Spinal cord (tissue), 10 donors: ENCODE data around the gene CCL14. TPM values are rescaled to one million over a fixed set of nuclear protein-coding genes. Genes with fewer than 3 reads are reported as not detected.
"Not testable (repeated sequence)": the region's sequence is repeated elsewhere in the genome, so short reads cannot be mapped to it uniquely, and the experiment has no call there.

Experiments
- DNase-seq, 6 donors: peaks; one replicate each; pipeline versions ENCODE4 v3.0.0 to v3.0.0-alpha.2; 2013 to 2015; ENCODE audit warnings: low spot score in 6 of 6, low read depth in 4 of 6
- H3K27ac ChIP-seq: one replicate; pipeline ENCODE4 v1.5.1; 2013; ENCODE audit warnings: low read depth, low read length, control low read depth
- H3K27me3 ChIP-seq: one replicate; pipeline ENCODE4 v1.6.1; 2013; ENCODE audit warnings: low read length; ENCODE audit not compliant: control insufficient read depth, insufficient read depth
- H3K36me3 ChIP-seq: one replicate; pipeline ENCODE4 v1.6.1; 2013; ENCODE audit warnings: low read length; ENCODE audit not compliant: control insufficient read depth, insufficient read depth
- H3K4me1 ChIP-seq: one replicate; pipeline ENCODE4 v1.6.1; 2013; ENCODE audit warnings: low read length; ENCODE audit not compliant: control insufficient read depth, insufficient read depth
- H3K4me3 ChIP-seq: one replicate; pipeline ENCODE4 v1.5.1; 2013; ENCODE audit warnings: low read depth, low read length, control low read depth
- H3K9me3 ChIP-seq: one replicate; pipeline ENCODE4 v1.6.1; 2013; ENCODE audit warnings: low read length; ENCODE audit not compliant: control insufficient read depth, insufficient read depth
- WGBS: methylation state at CpG from one replicate; pipeline ENCODE4 v1.1.5; 2013; ENCODE audit warnings: missing lambda C conversion rate; ENCODE audit not compliant: insufficient coverage; 5-methylcytosine and 5-hydroxymethylcytosine counted together
- polyA plus RNA-seq, 2 donors: library from polyadenylated mRNA; unstranded; fragments of 120-200 nt; gene quantifications; one replicate each; pipeline ENCODE4 v1.2.1, GENCODE V29; 2013; ENCODE audit not compliant: insufficient read length in 2 of 2
- total RNA-seq, 2 donors: library from RNA; depleted of rRNA in 1 of 2; stranded (reverse); fragments of 120-200 nt in 1 of 2; fragments of >200 nt in 1 of 2; gene quantifications; one replicate each; pipeline versions ENCODE4 v1.2.3 to v1.2.4, GENCODE V29; 2013 to 2014
- donor health status: healthy.

CCL14 gene
- total and polyA plus RNA-seq, 4 donors: 1.7 to 42.0 (median 6.5) TPM

DNA sequence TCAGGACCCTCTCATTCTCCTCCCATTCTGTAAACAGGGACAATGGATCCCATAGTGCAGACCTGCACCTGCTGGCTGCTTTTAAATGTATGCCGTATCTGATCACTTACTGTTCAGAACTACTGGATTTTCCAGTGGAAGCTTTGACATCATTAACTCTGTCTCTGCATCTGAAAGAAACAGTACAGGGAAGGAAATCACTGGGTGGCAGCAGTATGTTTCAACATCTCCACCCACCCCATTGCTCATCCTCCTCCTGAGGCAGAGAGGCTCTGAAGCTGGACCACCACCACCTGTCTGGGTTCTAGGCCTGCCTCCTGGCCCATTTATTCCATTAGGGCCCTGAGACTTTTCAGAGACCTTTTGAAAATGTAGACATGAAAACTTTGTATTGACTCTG lies 12.2 kb upstream of the CCL14 start:
- 33% methylated on average over 1 of the region's 1 CpG for WGBS
- no peak overlapping the region for H3K27ac ChIP-seq

DNA sequence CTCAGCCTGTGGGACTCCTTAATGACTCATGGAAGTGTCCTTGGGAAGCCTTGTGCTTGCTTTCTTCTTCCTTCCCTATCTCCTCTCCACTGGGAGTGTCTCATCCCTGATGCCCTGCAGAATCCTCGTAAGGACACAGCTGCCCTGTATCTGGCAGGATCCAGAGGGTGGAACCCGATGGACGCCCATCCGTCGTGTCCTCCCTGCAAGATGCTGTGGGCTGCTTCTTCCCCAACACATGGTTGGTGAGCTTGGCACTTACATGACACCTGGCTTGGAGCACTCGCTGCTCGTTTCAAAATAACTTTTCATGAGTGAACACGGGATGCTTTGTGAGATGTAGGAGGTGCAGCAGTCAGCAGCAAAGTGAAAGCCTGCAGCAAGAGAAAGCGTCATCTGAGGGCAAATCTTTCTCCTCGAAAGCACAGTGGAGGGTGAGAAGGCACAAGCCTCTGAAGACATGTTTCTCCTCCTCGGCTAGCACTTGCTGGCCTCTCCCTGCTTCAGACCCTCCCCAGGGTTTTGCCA lies 11.6 kb upstream of the CCL14 start:
- H3K4me3 ChIP-seq: no peak overlapping the region
- no peaks in the 10 kb centered on the region for H3K9me3 ChIP-seq
- H3K36me3 ChIP-seq: no peaks in the 10 kb centered on the region
- no peak for DNase-seq
- H3K4me1 ChIP-seq: no peaks in the 10 kb centered on the region
- 86% methylated on average over 7 of the region's 11 CpGs for WGBS
- no peak overlapping the region for H3K27ac ChIP-seq
- no peaks in the 10 kb centered on the region for H3K27me3 ChIP-seq

More for the DNA sequence above, 12.2 kb upstream of the CCL14 start:
- Histone ChIP-seq H3K27me3 (no peaks in the 10 kb centered on the region), H3K9me3 (no peaks in the 10 kb centered on the region), H3K36me3 (no peaks in the 10 kb centered on the region), H3K4me3 (no peak overlapping the region), H3K4me1 (no peaks in the 10 kb centered on the region)
- no peak for DNase-seq

DNA sequence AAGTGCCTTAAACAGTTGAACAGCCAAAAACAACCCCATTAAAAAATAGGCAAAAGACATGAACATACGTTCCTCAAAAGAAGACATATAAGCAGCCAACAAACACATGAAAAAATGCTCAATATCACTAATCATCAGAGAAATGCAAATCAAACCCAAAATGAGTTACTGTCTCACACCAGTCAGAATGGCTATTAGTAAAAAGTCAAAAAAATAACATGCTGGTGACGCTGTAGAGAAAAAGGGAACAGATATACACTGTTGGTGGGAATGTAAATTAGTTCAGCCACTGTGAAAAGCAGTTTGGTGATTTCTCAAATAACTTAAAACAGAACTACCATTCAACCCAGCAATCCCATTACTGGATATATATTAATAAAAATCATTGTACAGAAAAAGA lies 8.8 kb upstream of the CCL14 start:
- H3K27me3 ChIP-seq, H3K9me3 ChIP-seq, H3K36me3 ChIP-seq, DNase-seq, H3K4me3 ChIP-seq, H3K27ac ChIP-seq, H3K4me1 ChIP-seq: not testable (repeated sequence)
- no CpG with 5 or more reads among the region's 2 CpGs for WGBS

DNA sequence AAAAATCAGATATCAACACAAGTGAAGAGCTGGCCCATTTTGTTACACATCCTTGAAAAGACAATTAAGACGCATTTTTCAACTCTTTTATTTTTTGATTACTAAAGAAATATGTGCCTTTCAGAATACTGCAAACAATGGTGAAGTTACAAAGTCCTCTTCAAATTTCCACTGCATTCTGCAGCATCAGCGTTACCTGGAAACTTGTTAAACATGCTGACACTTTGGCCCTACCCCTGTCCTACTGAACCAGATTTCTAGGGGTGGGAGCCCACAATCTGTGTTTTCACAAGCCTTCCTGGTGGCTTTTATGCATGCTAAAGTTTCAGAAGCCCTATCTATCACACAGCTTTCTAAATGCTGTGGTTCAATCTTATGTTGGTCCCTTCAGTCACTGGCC lies 4.5 kb upstream of the CCL14 start:
- WGBS: 100% methylated on average over 1 of the region's 2 CpGs
- H3K27me3 ChIP-seq: no peaks in the 10 kb centered on the region
- no peak overlapping the region for H3K27ac ChIP-seq
- no peak for DNase-seq
- H3K9me3 ChIP-seq: no peaks in the 10 kb centered on the region
- no peaks in the 10 kb centered on the region for H3K4me1 ChIP-seq
- H3K36me3 ChIP-seq: no peaks in the 10 kb centered on the region
- no peak overlapping the region for H3K4me3 ChIP-seq

DNA sequence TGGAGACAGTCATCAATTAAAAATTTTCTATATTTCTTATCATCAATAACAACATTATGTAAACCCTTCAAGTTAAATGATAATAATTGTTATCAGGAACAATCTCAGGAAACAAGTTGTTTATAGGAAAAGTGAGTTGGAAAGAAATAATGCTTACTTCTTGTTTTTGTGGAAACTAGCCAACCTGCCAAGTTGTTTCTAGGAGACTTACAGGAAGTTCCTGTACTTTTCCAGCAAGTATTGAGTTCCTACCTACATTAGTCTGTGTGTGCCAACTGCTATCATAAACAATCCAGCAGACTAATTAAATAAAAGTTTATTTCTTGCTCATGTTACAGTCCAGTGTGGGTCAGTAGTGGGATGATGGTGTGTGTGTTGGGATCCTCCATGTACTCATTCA lies 1.6 kb upstream of the CCL14 start:
- Histone ChIP-seq H3K36me3 (no peaks in the 10 kb centered on the region), H3K9me3 (no peaks in the 10 kb centered on the region), H3K4me1 (no peaks in the 10 kb centered on the region), H3K27me3 (no peaks in the 10 kb centered on the region), H3K4me3 (no peak overlapping the region), H3K27ac (no peak overlapping the region)
- DNase-seq: no peak

DNA sequence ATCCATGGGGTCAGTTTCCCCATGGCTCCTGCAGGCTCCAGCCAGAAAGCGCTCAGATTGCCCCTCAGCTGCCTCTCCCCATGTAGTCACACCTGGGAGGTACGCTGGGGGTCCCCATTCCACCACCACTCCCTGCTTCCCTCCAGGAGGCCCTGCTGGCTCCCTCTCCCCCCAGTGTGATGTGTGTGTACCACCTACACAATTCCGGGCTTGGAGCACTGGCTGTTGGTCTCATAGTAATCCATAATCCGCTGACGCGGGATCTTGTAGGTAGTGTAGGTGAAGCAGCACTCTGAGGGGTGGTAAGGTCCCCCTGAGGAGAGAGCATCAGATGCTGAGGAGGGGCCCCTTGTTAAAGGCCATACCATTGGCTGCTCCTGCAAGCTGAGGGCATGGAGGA lies 2.4 kb downstream of the CCL14 start:
- no peak overlapping the region for H3K27ac ChIP-seq
- 95% methylated on average over 5 of the region's 6 CpGs for WGBS
- DNase-seq: no peak
- no peaks in the 10 kb centered on the region for H3K9me3 ChIP-seq
- H3K4me1 ChIP-seq: no peaks in the 10 kb centered on the region
- H3K27me3 ChIP-seq: no peaks in the 10 kb centered on the region
- H3K4me3 ChIP-seq: no peak overlapping the region
- no peaks in the 10 kb centered on the region for H3K36me3 ChIP-seq

DNA sequence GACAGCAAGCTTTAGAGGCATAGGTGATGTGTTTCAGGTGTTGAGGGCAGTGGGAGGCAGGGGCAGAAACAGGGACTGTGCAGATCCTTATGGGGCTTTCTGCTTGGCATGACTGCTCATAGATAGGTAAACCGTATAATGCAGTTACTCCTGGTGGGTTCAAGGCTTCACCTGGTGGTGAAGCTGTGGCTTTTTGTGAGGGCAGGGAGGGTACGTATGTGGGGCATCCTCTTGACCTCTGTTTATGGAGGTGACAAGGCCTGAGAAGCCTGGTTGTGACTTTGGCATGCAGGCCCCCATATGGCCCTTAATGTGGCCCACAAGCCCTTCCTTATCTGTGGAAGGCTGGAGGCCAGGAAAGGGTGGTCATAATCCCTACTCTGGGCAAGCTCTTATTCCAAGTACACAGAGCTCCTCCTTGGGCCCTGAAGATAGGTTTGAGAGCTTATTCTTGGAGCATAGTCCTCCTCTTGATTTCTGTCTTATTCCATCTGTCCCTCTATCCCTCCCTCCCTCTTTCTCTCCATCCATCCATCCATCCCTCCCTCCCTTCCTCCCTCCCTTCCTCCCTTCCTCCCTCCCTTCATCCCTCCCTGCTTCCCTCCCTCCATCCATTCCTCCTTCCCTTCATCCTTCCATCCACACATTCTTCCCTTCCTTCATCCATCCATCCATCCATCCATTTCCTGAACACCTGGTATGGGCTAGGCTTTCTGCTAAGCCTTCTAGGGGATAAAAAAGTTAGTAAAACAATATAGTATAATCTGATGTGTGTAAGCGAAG lies 3.9 kb downstream of the CCL14 start:
- no peaks in the 10 kb centered on the region for H3K9me3 ChIP-seq
- no peaks in the 10 kb centered on the region for H3K4me1 ChIP-seq
- H3K27ac ChIP-seq: no peak overlapping the region
- 100% methylated on average over 2 of the region's 3 CpGs for WGBS
- no peaks in the 10 kb centered on the region for H3K36me3 ChIP-seq
- H3K27me3 ChIP-seq: no peaks in the 10 kb centered on the region
- no peak for DNase-seq
- H3K4me3 ChIP-seq: no peak overlapping the region

DNA sequence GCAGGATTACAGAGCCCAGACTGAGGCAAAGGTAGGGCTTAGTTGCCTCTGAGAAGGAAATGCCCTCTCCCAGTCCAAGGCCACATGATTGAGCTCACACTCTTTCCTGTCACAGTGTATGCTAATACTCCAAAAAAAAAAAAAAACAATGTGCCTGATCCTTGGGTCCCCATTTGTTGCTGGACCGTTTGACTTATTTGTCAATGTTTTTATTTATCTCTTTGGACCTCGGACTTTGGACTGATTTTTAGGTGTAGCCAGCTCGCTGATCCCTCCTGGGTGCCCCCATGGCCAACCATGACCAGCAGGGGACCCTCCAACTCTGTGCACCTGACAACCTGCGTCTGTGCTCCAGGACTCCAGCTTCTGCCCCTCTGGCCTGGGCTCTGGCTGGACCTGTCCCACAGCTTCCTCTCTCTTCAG lies 4.6 kb downstream of the CCL14 start:
- 88% methylated on average over 3 of the region's 4 CpGs for WGBS
- no peak for DNase-seq
- no peak overlapping the region for H3K27ac ChIP-seq
- no peaks in the 10 kb centered on the region for H3K27me3 ChIP-seq
- no peak overlapping the region for H3K4me3 ChIP-seq
- no peaks in the 10 kb centered on the region for H3K9me3 ChIP-seq
- no peaks in the 10 kb centered on the region for H3K4me1 ChIP-seq
- H3K36me3 ChIP-seq: no peaks in the 10 kb centered on the region

DNA sequence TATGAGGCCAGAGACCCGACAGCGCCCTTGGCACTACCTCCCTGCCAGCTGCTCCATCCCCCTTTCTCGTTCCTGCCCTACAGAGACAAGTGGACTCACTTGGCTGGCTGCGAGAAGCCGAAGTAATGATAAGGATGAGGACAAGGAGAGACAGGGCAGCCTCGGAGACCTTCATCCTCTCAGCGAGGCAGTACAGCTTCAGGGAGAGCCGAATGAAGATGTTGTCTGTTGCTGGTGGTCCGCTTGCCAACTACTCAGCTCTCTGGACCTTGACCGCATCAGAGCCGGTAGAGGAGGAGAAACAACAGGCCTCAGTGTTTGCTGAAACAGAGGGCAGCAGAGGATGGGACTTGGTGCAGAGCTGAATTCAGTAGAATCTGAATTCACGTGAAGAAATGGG lies 5.3 kb downstream of the CCL14 start, which contains the start of gene CCL16:
Gene CCL16, minus strand, starts transcription at position 252 of the 400 bp plus-strand sequence. Its CDS starts 77 bp downstream, at position 175.
- H3K27me3 ChIP-seq: no peaks in the 10 kb centered on the region
- no peaks in the 10 kb centered on the region for H3K36me3 ChIP-seq
- no peak within 1 kb of the TSS for H3K4me3 ChIP-seq
- WGBS: 87% methylated on average over 8 of the region's 12 CpGs
- no peaks in the 10 kb centered on the region for H3K9me3 ChIP-seq
- no peaks in the 10 kb centered on the region for H3K4me1 ChIP-seq
- no peak for DNase-seq
- no peak within 1 kb of the TSS for H3K27ac ChIP-seq

DNA sequence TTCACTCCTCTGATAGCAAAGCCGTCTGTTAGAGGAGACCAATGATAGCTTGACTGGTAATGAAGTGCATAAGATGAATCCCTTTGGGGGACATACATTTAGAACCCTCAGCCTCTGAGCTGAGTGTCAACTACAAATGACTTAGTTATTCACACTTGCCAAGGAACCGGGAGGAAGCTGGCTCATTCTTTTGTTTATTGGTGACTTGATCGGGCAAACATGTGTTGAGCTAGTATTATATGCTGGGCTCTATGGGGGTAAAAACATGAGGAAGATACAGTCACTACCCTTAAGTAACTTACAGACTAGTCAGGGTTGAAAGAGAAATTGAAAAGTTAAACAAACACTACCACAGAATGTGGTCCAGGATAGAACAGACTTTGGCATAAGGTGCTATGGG lies 8.2 kb downstream of the CCL14 start:
- Histone ChIP-seq H3K27me3 (no peaks in the 10 kb centered on the region), H3K4me1 (no peaks in the 10 kb centered on the region), H3K27ac (no peak overlapping the region), H3K9me3 (no peaks in the 10 kb centered on the region), H3K4me3 (no peak overlapping the region), H3K36me3 (no peaks in the 10 kb centered on the region)
- no CpG with 5 or more reads among the region's 3 CpGs for WGBS
- DNase-seq: no peak
